ENCODE data around the gene SV2B.

SV2B gene

GRCh38 chr15:91329914-91330313, 229.9 kb downstream of the SV2B start:
- Histone ChIP-seq H2AFZ (ENCODE audit: low read depth) (no peak overlapping the region), H4K20me1 (ENCODE audit: insufficient read depth) (no peaks in the 10 kb centered on the region), H3K9ac (no peak overlapping the region), H3K4me2 (no peak overlapping the region), H3K4me1 (ENCODE audit: low read depth, poor library complexity, severe bottlenecking) (no peaks in the 10 kb centered on the region), H3K4me3 (IDR thresholded peaks at IDR 0.05; ENCODE audit: insufficient read depth, low read depth, low read length) (no peak overlapping the region), H3K27ac (no peak overlapping the region), H3K79me2 (ENCODE audit: insufficient read depth, low read depth) (no peaks in the 10 kb centered on the region), H3K36me3 (ENCODE audit: insufficient read depth) (no peaks in the 10 kb centered on the region), H3K27me3 (ENCODE audit: insufficient read depth, low read depth) (no peaks in the 10 kb centered on the region)
- no peak for TF ChIP-seq CTCF (conservative IDR thresholded peaks at IDR 0.05; ENCODE audit: low read depth, low read length)

GRCh38 chr15:91331581-91331980, 231.5 kb downstream of the SV2B start:
- Histone ChIP-seq H3K79me2 (ENCODE audit: insufficient read depth, low read depth) (no peaks in the 10 kb centered on the region), H3K4me2 (no peak overlapping the region), H3K9ac (no peak overlapping the region), H2AFZ (ENCODE audit: low read depth) (no peak overlapping the region), H3K4me3 (IDR thresholded peaks at IDR 0.05; ENCODE audit: insufficient read depth, low read depth, low read length) (no peak overlapping the region), H3K36me3 (ENCODE audit: insufficient read depth) (no peaks in the 10 kb centered on the region), H3K4me1 (ENCODE audit: low read depth, poor library complexity, severe bottlenecking) (no peaks in the 10 kb centered on the region), H3K27me3 (ENCODE audit: insufficient read depth, low read depth) (no peaks in the 10 kb centered on the region), H4K20me1 (ENCODE audit: insufficient read depth) (no peaks in the 10 kb centered on the region), H3K27ac (no peak overlapping the region)
- TF ChIP-seq CTCF (conservative IDR thresholded peaks at IDR 0.05; ENCODE audit: low read depth, low read length), result no peak

- Histone ChIP-seq H3K36me3 (ENCODE audit: insufficient read depth) (no peaks in the 10 kb centered on the region), H3K4me3 (IDR thresholded peaks at IDR 0.05; ENCODE audit: insufficient read depth, low read depth, low read length) (no peak overlapping the region), H3K9ac (no peak overlapping the region), H3K79me2 (ENCODE audit: insufficient read depth, low read depth) (no peaks in the 10 kb centered on the region), H3K27ac (no peak overlapping the region), H2AFZ (ENCODE audit: low read depth) (no peak overlapping the region), H3K4me2 (no peak overlapping the region), H4K20me1 (ENCODE audit: insufficient read depth) (no peaks in the 10 kb centered on the region), H3K4me1 (ENCODE audit: low read depth, poor library complexity, severe bottlenecking) (no peaks in the 10 kb centered on the region), H3K27me3 (ENCODE audit: insufficient read depth, low read depth) (no peaks in the 10 kb centered on the region)
- TF ChIP-seq CTCF (conservative IDR thresholded peaks at IDR 0.05; ENCODE audit: low read depth, low read length), result no peak
Measured at GRCh38 chr15:91335702-91336101, 235.6 kb downstream of the SV2B start.

GRCh38 chr15:91336687-91337086, 236.6 kb downstream of the SV2B start:
- Histone ChIP-seq H3K27me3 (ENCODE audit: insufficient read depth, low read depth) (no peaks in the 10 kb centered on the region), H3K36me3 (ENCODE audit: insufficient read depth) (no peaks in the 10 kb centered on the region), H3K4me1 (ENCODE audit: low read depth, poor library complexity, severe bottlenecking) (no peaks in the 10 kb centered on the region), H3K27ac (no peak overlapping the region), H3K9ac (no peak overlapping the region), H4K20me1 (ENCODE audit: insufficient read depth) (no peaks in the 10 kb centered on the region), H3K4me2 (no peak overlapping the region), H3K4me3 (IDR thresholded peaks at IDR 0.05; ENCODE audit: insufficient read depth, low read depth, low read length) (no peak overlapping the region), H3K79me2 (ENCODE audit: insufficient read depth, low read depth) (no peaks in the 10 kb centered on the region), H2AFZ (ENCODE audit: low read depth) (no peak overlapping the region)
- TF ChIP-seq CTCF (conservative IDR thresholded peaks at IDR 0.05; ENCODE audit: low read depth, low read length), result no peak

- Histone ChIP-seq H3K4me1 (ENCODE audit: low read depth, poor library complexity, severe bottlenecking) (no peaks in the 10 kb centered on the region), H3K4me2 (no peak overlapping the region), H3K27me3 (ENCODE audit: insufficient read depth, low read depth) (no peaks in the 10 kb centered on the region), H3K27ac (no peak overlapping the region), H3K36me3 (ENCODE audit: insufficient read depth) (no peaks in the 10 kb centered on the region), H3K4me3 (IDR thresholded peaks at IDR 0.05; ENCODE audit: insufficient read depth, low read depth, low read length) (no peak overlapping the region), H2AFZ (ENCODE audit: low read depth) (no peak overlapping the region), H3K79me2 (ENCODE audit: insufficient read depth, low read depth) (no peaks in the 10 kb centered on the region), H4K20me1 (ENCODE audit: insufficient read depth) (no peaks in the 10 kb centered on the region), H3K9ac (no peak overlapping the region)
- no peak for TF ChIP-seq CTCF (conservative IDR thresholded peaks at IDR 0.05; ENCODE audit: low read depth, low read length)
Measured at GRCh38 chr15:91338766-91339165, 238.7 kb downstream of the SV2B start.
